Measurements from ENCODE around the gene TPST1. TPM values are rescaled to one million over a fixed set of nuclear protein-coding genes. Genes with fewer than 3 reads are reported as not detected.

TPST1 gene
- polyA plus RNA-seq, 1 of the 3 experiments (the other 2 are of a cell fraction) = 36.4 TPM

GRCh38 chr7:66333443-66333842 is 128.3 kb downstream of the TPST1 start (continued):
- TF ChIP-seq MEF2A (IDR thresholded peaks at IDR 0.05; ENCODE audit: borderline replicate concordance, low read depth) = no peak

DNA sequence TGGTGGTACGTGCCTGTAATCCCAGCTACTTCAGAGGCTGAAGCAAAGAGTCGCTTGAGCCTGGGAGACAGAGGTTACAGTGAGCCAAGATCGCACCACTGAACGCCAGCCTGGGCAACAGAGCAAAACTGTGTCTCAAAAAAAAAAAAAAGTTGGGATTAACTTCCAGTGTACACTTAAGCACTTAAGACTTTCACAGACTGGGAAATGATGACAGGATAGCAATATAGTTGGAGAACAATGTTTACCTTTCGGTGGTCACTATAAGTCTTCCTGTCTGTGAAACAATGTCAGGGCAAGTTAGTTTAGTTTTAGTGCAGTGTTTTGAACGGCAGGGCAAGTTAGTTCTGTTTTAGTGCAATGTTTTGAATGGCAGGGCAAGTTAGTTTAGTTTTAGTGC is 130.2 kb downstream of the TPST1 start:
- H2AFZ ChIP-seq (ENCODE audit: low read depth) = no peak overlapping the region
- H3K79me2 ChIP-seq (ENCODE audit: insufficient read depth) = no peaks in the 10 kb centered on the region; the same call in 1 of the 2 replicates
- H3F3A ChIP-seq (replicated peaks; ENCODE audit: insufficient read depth) = peaks cover 9% of the 10 kb centered on the region
- H3K4me3 ChIP-seq (ENCODE audit: low read depth in 2 of 2, low read length in 1 of 2) = no peak overlapping the region
- ChIA-PET POLR2A (no interaction called here), CTCF (interaction anchor here (1.0 kb wide), 1 partner anchor 124 kb away, joined by 4 read pairs; no protein-coding TSS in a partner anchor)
- TF ChIP-seq TEAD4 (IDR thresholded peaks at IDR 0.05; ENCODE audit: borderline replicate concordance, insufficient read depth) (no peak), TCF12 (IDR thresholded peaks at IDR 0.05) (no peak), NFIC (IDR thresholded peaks at IDR 0.05; ENCODE audit: borderline replicate concordance) (no peak), MEF2A (IDR thresholded peaks at IDR 0.05; ENCODE audit: borderline replicate concordance, low read depth) (no peak), SIN3A (IDR thresholded peaks at IDR 0.05; ENCODE audit: borderline replicate concordance, low read depth, low read length) (no peak), PBX3 (IDR thresholded peaks at IDR 0.05) (no peak), POLR2AphosphoS5 (IDR thresholded peaks at IDR 0.05; ENCODE audit: low read depth, low read length) (no peak), CHD2 (IDR thresholded peaks at IDR 0.05; ENCODE audit: low read length, partially characterized antibody) (no peak), GATA2 (CRISPR knock-in tag; IDR thresholded peaks at IDR 0.05) (no peak), FOXJ3 (CRISPR knock-in tag; IDR thresholded peaks at IDR 0.05) (no peak), ZBTB33 (IDR thresholded peaks at IDR 0.05; ENCODE audit: borderline replicate concordance, low read depth) (no peak), SMC3 (IDR thresholded peaks at IDR 0.05; ENCODE audit: low read depth, low read length) (no peak), RXRA (IDR thresholded peaks at IDR 0.05; ENCODE audit: borderline replicate concordance, low read depth) (no peak), EP300 (IDR thresholded peaks at IDR 0.05; ENCODE audit: borderline replicate concordance in 1 of 2, low read depth in 1 of 2, low read length in 1 of 2) (no peak), CTCF (IDR thresholded peaks at IDR 0.05) (no peak), RFX5 (IDR thresholded peaks at IDR 0.05; ENCODE audit: low read length) (no peak)
- TF ChIP-seq, protein P1, sequence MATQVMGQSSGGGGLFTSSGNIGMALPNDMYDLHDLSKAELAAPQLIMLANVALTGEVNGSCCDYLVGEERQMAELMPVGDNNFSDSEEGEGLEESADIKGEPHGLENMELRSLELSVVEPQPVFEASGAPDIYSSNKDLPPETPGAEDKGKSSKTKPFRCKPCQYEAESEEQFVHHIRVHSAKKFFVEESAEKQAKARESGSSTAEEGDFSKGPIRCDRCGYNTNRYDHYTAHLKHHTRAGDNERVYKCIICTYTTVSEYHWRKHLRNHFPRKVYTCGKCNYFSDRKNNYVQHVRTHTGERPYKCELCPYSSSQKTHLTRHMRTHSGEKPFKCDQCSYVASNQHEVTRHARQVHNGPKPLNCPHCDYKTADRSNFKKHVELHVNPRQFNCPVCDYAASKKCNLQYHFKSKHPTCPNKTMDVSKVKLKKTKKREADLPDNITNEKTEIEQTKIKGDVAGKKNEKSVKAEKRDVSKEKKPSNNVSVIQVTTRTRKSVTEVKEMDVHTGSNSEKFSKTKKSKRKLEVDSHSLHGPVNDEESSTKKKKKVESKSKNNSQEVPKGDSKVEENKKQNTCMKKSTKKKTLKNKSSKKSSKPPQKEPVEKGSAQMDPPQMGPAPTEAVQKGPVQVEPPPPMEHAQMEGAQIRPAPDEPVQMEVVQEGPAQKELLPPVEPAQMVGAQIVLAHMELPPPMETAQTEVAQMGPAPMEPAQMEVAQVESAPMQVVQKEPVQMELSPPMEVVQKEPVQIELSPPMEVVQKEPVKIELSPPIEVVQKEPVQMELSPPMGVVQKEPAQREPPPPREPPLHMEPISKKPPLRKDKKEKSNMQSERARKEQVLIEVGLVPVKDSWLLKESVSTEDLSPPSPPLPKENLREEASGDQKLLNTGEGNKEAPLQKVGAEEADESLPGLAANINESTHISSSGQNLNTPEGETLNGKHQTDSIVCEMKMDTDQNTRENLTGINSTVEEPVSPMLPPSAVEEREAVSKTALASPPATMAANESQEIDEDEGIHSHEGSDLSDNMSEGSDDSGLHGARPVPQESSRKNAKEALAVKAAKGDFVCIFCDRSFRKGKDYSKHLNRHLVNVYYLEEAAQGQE (IDR thresholded peaks at IDR 0.05; ENCODE audit: low read depth, low read length) = no peak
- TF ChIP-seq, protein P2, sequence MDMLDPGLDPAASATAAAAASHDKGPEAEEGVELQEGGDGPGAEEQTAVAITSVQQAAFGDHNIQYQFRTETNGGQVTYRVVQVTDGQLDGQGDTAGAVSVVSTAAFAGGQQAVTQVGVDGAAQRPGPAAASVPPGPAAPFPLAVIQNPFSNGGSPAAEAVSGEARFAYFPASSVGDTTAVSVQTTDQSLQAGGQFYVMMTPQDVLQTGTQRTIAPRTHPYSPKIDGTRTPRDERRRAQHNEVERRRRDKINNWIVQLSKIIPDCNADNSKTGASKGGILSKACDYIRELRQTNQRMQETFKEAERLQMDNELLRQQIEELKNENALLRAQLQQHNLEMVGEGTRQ (IDR thresholded peaks at IDR 0.05; ENCODE audit: borderline replicate concordance, low read depth, low read length) = no peak
- H3K9me2 ChIP-seq = no peaks in the 10 kb centered on the region
- H3K4me1 ChIP-seq (ENCODE audit: control insufficient read depth in 1 of 2, insufficient read depth in 2 of 2, low read depth in 1 of 2, low read length in 1 of 2) = peaks cover 9 to 13% of the 10 kb centered on the region in 2 experiments; a peak in 3 of 4 replicates
- WGBS (ENCODE audit: low lambda C conversion rate) = 97% methylated on average over 6 of the region's 6 CpGs
- DNase-seq = no peak
- H3K9me3 ChIP-seq = peaks cover 15% of the 10 kb centered on the region
- no peak overlapping the region for H3K27ac ChIP-seq (ENCODE audit: low read depth in 2 of 2, low read length in 1 of 2)
- H3K27me3 ChIP-seq (ENCODE audit: insufficient read depth) = no peaks in the 10 kb centered on the region
- no peak overlapping the region for H3K9ac ChIP-seq
- peaks cover 0 to 18% of the 10 kb centered on the region in 2 experiments for H3K36me3 ChIP-seq (replicated peaks in 1 of 2; ENCODE audit: control insufficient read depth in 1 of 2, insufficient read depth in 2 of 2, low read length in 1 of 2)
- no peak overlapping the region for H3K4me2 ChIP-seq
- no peaks in the 10 kb centered on the region for H4K20me1 ChIP-seq (ENCODE audit: insufficient read depth)

Data from SK-N-SH (cell line).